Trophoblast cell (in vitro differentiated cells and primary cell): ENCODE measurements around the gene EXD1.
"Not testable (repeated sequence)": the region's sequence is repeated elsewhere in the genome, so short reads cannot be mapped to it uniquely, and the experiment has no call there.

Experiments used
- DNase-seq, 2 donors: peaks; one replicate each; pipeline ENCODE4 v3.0.0-alpha.2; 2016
- H2AFZ ChIP-seq: 2 replicates; pipeline ENCODE4 v1.6.1; 2013; ENCODE audit warnings: low read length, moderate library complexity, mild to moderate bottlenecking; ENCODE audit not compliant: insufficient read depth, poor library complexity
- H2AK5ac ChIP-seq: 2 replicates; pipeline ENCODE4 v1.6.1; 2013; ENCODE audit warnings: mild to moderate bottlenecking, low read length
- H2BK120ac ChIP-seq: 2 replicates; pipeline ENCODE4 v1.6.1; 2013; ENCODE audit warnings: low read length, mild to moderate bottlenecking, moderate library complexity; ENCODE audit not compliant: insufficient read depth, poor library complexity
- H2BK12ac ChIP-seq: 2 replicates; pipeline ENCODE4 v1.6.1; 2013; ENCODE audit warnings: mild to moderate bottlenecking, low read length, moderate library complexity
- H2BK5ac ChIP-seq: 2 replicates; pipeline ENCODE4 v1.6.1; 2013; ENCODE audit warnings: low read length, low read depth, moderate library complexity, mild to moderate bottlenecking; ENCODE audit not compliant: poor library complexity
- H3K14ac ChIP-seq: 2 replicates; pipeline ENCODE4 v1.6.1; 2013; ENCODE audit warnings: mild to moderate bottlenecking, low read length
- H3K18ac ChIP-seq: 2 replicates; pipeline ENCODE4 v1.6.1; 2013; ENCODE audit warnings: mild to moderate bottlenecking, low read length
- H3K23ac ChIP-seq: 2 replicates; pipeline ENCODE4 v1.6.1; 2013; ENCODE audit warnings: low read length
- H3K27ac ChIP-seq: 2 replicates; pipeline ENCODE4 v1.5.1; 2013; ENCODE audit warnings: low read depth, mild to moderate bottlenecking, inconsistent platforms, low read length, moderate library complexity
- H3K27me3 ChIP-seq: 2 replicates; pipeline ENCODE4 v1.6.1; 2013; ENCODE audit warnings: inconsistent platforms, mild to moderate bottlenecking, low read length, moderate library complexity; ENCODE audit not compliant: insufficient read depth
- H3K36me3 ChIP-seq, 2 experiments: 1 replicate in 1 of 2; 2 replicates in 1 of 2; pipeline ENCODE4 v1.6.1; 2013; ENCODE audit warnings: low read length in 2 of 2, mild to moderate bottlenecking in 2 of 2, moderate library complexity in 1 of 2; ENCODE audit not compliant: insufficient read depth in 2 of 2, control insufficient read depth in 1 of 2
- H3K4ac ChIP-seq: 2 replicates; pipeline ENCODE4 v1.6.1; 2013; ENCODE audit warnings: low read depth, mild to moderate bottlenecking, low read length, moderate library complexity
- H3K4me1 ChIP-seq, 2 experiments: 1 replicate in 1 of 2; 2 replicates in 1 of 2; pipeline ENCODE4 v1.6.1; 2013; ENCODE audit warnings: low read length in 2 of 2, mild to moderate bottlenecking in 2 of 2, moderate library complexity in 1 of 2; ENCODE audit not compliant: insufficient read depth in 2 of 2, control insufficient read depth in 1 of 2
- H3K4me2 ChIP-seq: 2 replicates; pipeline ENCODE4 v1.6.1; 2013; ENCODE audit warnings: inconsistent platforms, mild to moderate bottlenecking, low read length, moderate library complexity
- H3K4me3 ChIP-seq: 2 replicates; pipeline ENCODE4 v1.5.1; 2013; ENCODE audit warnings: mild to moderate bottlenecking, low read depth, low read length, inconsistent platforms
- H3K79me1 ChIP-seq: one replicate; pipeline ENCODE4 v1.6.1; 2013; ENCODE audit warnings: low read length
- H3K79me2 ChIP-seq: 2 replicates; pipeline ENCODE4 v1.6.1; 2013; ENCODE audit warnings: low read length, mild to moderate bottlenecking; ENCODE audit not compliant: control insufficient read depth, insufficient read depth, poor library complexity
- H3K9ac ChIP-seq: 2 replicates; pipeline ENCODE4 v1.6.1; 2013; ENCODE audit warnings: mild to moderate bottlenecking, low read length
- H3K9me3 ChIP-seq: 2 replicates; pipeline ENCODE4 v1.6.1; 2013; ENCODE audit warnings: low read depth, mild to moderate bottlenecking, control low read depth, inconsistent platforms, low read length; ENCODE audit not compliant: insufficient read depth
- H4K12ac ChIP-seq: 2 replicates; pipeline ENCODE4 v1.6.1; 2013; ENCODE audit warnings: low read depth, mild to moderate bottlenecking, low read length, moderate library complexity
- H4K8ac ChIP-seq: 2 replicates; pipeline ENCODE4 v1.6.1; 2013; ENCODE audit warnings: low read depth, mild to moderate bottlenecking, low read length, moderate library complexity
- H4K91ac ChIP-seq: one replicate; pipeline ENCODE4 v1.6.1; 2013; ENCODE audit warnings: low read depth, mild to moderate bottlenecking, low read length, moderate library complexity
- WGBS: extraction: QIAGEN DNeasy Blood & Tissue Kit; methylation state at CpG from one replicate; pipeline ENCODE4 v1.1.7; 2013; ENCODE audit warnings: missing lambda C conversion rate; ENCODE audit not compliant: insufficient read length, insufficient coverage; ENCODE audit errors: extremely low coverage; 5-methylcytosine and 5-hydroxymethylcytosine counted together

The EXD1 gene

GRCh38 chr15:41139112-41139511 lies 91.4 kb downstream of the EXD1 start:
- H3K18ac ChIP-seq, H3K4me1 ChIP-seq, H3K9me3 ChIP-seq, H3K79me1 ChIP-seq, H2AFZ ChIP-seq, H3K9ac ChIP-seq, H2BK5ac ChIP-seq, H4K12ac ChIP-seq, H3K4me3 ChIP-seq, H2AK5ac ChIP-seq, H3K27me3 ChIP-seq, H3K27ac ChIP-seq, H3K4me2 ChIP-seq, H3K23ac ChIP-seq, H3K4ac ChIP-seq, H3K79me2 ChIP-seq, H3K36me3 ChIP-seq, H3K14ac ChIP-seq: not testable (repeated sequence)
- Histone ChIP-seq H4K91ac (peak overlapping the region; percentile 55), H4K8ac (peak overlapping the region; percentile 28), H2BK12ac (peak overlapping the region; percentile 49), H2BK120ac (peak overlapping the region; percentile 22)
- no CpG with 5 or more reads among the region's 7 CpGs for WGBS
- peak; percentile 53 to 69 for DNase-seq

GRCh38 chr15:41135580-41135979 lies 95.0 kb downstream of the EXD1 start:
- no CpG with 5 or more reads among the region's 6 CpGs for WGBS
- not testable (repeated sequence) for H3K4me2 ChIP-seq, H3K27ac ChIP-seq, H3K79me2 ChIP-seq, H2AK5ac ChIP-seq, H3K4me1 ChIP-seq, H2AFZ ChIP-seq, H4K91ac ChIP-seq, H3K18ac ChIP-seq, H3K9me3 ChIP-seq, H3K4me3 ChIP-seq, H3K4ac ChIP-seq, H3K27me3 ChIP-seq, H4K12ac ChIP-seq, H4K8ac ChIP-seq, H2BK120ac ChIP-seq, H3K14ac ChIP-seq, H2BK12ac ChIP-seq, H3K23ac ChIP-seq, H2BK5ac ChIP-seq, H3K79me1 ChIP-seq, H3K36me3 ChIP-seq, H3K9ac ChIP-seq
- DNase-seq = peak in 1 of 2 donors; percentile 5

- Histone ChIP-seq H3K4me3 (no peak overlapping the region), H3K4me2 (no peak overlapping the region), H3K9ac (no peak overlapping the region), H3K18ac (no peak overlapping the region), H3K4me1 (no peaks in the 10 kb centered on the region), H3K36me3 (no peaks in the 10 kb centered on the region), H2AFZ (no peak overlapping the region), H3K27me3 (no peaks in the 10 kb centered on the region), H4K12ac (no peak overlapping the region), H3K27ac (no peak overlapping the region), H4K8ac (no peak overlapping the region), H3K14ac (no peak overlapping the region), H3K9me3 (no peaks in the 10 kb centered on the region), H2BK12ac (no peak overlapping the region), H3K79me1 (no peaks in the 10 kb centered on the region), H4K91ac (no peak overlapping the region), H2AK5ac (no peak overlapping the region), H2BK5ac (no peak overlapping the region), H2BK120ac (no peak overlapping the region), H3K79me2 (no peaks in the 10 kb centered on the region), H3K4ac (no peak overlapping the region), H3K23ac (no peak overlapping the region)
- no CpG with 5 or more reads among the region's 10 CpGs for WGBS
- no peak for DNase-seq
Measured at GRCh38 chr15:41133454-41133853, 97.1 kb downstream of the EXD1 start.
